ENCODE measurements around the gene L3MBTL4.
"Not testable (repeated sequence)": the region's sequence is repeated elsewhere in the genome, so short reads cannot be mapped to it uniquely, and the experiment has no call there.

Gene L3MBTL4

DNA sequence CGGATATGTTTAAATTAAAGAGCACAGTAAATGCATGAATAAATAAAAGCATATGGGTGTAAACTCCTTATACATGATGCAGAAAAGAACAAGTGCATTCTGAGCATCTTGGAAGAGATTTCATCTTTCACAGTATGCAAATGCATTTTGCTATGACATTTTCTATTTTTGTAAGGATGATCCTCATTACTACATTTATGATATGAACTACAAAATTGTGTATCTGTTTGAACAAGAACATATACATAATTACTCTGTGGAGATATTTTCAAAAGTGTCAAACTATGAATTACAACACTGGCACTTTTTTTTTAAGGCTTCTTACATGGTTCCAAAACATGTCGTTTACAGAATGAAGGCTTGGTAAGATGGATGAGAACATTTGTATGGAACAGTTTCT lies 335.3 kb downstream of the L3MBTL4 start:
- DNase-seq: no peak

DNA sequence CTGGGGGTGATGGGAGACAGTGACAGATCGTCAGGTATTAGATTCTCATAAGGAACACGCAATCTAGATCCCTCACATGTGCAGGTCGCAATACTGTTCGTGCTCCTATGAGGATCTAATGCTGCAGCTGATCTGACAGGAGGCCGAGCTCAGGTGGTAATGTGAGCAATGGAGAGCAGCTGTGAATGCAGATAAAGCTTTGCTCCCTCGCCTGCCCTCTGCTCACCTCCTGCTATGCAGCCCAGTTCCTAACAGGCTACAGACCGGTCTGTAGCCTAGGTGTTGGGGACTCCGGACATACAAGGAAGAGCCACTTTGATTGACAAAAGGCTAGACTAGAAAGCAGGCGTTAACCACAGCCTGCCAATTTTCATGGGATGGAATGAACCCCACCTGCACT lies 335.8 kb downstream of the L3MBTL4 start:
- no peak for DNase-seq

DNA sequence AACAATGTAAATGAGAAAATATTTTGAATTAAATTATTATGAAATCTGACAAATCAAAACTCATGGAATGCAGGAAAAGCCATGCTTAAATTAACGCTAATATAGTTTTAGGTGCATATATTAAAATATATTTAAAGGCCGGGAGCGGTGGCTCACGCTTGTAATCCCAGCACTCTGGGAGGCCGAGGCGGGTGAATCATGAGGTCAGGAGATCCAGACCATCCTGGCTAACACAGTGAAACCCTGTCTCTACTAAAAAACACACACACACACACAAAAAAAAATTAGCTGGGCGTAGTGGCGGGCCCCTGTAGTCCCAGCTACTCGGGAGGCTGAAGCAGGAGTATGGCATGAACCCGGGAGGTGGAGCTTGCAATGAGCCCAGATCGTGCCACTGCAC lies 342.3 kb downstream of the L3MBTL4 start:
- not testable (repeated sequence) for DNase-seq

DNA sequence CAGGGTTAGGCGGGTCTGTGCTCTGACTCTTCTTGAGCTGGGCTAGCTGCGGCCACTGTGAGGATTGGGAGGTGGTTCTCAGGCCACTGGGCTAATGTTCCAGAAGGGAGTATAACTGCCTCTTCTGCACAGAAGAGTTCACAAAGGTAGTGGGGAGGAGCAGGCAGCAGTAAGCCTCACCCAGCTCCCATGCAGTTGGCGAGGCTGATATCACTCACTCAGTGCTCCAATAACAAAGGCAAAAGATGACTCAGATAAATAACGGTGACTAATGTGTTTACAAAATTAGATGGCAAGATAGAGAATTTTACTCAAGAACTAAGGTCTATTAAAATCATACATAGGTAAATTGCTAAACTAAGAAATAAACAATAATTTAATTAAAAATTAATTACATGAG lies 345.2 kb downstream of the L3MBTL4 start:
- DNase-seq: no peak

DNA sequence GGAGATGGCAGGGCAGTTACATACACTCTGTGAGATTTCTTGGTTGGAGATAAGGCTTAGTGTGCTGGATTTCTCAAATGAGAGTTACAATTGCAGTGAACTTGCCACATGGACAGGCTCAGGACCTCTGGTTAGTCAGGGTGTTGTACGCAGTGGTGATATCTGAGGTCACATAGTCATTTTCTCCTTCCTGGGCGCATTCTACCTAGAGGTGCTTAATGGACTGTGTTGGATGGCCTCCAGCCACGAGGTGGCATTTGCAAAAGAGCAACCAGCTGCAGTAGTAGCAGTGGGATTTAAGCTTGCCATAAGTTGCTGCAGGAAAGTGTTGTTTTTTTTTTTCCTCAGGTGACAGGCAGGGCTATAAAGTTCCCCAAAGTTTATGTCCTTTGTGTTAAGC lies 345.6 kb downstream of the L3MBTL4 start:
- DNase-seq: no peak

DNA sequence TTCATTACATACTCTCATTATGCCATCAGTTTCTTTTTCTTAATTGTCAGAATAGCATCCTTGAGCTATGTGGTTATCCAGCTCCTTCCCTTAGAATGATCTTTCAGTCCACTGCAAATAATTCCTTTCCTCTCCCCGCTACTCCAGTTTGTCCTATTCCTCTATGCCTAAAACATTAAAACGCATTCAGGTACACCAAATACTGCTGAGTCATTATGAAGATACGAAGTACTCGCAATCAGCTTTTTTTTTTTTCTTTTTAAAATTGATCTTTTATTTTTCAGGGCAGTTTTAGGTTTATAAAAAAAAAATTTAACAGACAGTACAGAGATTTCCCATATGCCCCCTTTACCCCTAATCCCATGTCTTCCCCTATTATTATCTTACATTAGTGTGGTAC lies 354.6 kb downstream of the L3MBTL4 start:
- DNase-seq: no peak

DNA sequence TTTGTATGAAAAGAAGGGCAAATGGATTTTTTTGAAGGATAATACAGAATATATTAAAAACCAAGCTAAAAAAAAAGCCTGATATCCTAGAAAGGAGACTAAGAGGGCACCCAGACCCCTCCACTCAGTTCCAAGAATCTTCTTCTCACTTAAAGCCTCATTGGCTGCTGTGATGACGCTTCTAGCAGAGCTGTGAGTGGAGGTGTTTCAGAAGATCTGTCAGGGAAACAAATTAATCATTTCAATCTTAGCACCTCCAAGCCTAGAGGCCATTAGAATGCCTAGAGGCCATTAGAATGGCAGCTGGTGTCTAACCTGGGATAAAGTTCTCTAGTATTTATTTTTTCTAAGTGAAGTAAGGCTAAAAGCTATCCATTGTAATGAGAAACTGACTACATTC lies 355.2 kb downstream of the L3MBTL4 start:
- no peak for DNase-seq

DNA sequence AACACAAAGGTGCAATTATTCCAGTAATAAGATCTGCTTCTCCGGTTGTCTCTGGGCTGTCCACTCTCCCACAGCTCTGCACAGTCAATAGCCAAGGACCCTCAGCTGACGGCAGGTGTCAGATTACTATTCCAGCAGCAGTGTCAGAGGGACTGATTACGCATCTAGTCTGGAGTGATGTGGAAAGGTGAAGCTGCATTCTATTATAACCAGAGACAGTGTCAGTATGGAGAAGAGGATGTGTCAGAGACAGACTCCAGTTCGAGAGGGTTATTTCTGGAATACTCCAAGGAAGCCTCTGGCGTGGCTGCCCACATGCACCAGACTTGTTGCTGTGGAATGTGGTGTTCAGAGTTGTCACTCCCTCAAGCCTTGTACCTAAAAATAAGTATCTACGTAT lies 355.8 kb downstream of the L3MBTL4 start:
- DNase-seq: no peak

DNA sequence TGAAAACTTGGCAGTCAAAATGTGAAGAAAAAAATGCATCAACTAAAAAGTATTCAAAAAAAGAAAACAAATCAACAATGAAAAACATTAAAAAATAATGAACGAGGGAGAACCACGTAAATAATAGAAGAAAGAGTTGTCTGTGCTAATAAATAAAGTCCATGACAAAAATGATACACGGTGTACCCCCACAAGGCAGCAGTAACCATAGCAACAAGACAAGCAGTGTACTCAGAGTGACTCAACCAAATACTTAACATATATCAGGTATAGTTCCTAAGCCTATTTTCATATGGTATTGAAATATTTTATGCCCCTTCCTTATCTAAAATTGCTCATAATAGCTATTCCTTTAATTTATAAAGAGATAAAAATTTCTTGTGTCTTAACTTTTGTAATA lies 357.1 kb downstream of the L3MBTL4 start:
- DNase-seq: no peak

DNA sequence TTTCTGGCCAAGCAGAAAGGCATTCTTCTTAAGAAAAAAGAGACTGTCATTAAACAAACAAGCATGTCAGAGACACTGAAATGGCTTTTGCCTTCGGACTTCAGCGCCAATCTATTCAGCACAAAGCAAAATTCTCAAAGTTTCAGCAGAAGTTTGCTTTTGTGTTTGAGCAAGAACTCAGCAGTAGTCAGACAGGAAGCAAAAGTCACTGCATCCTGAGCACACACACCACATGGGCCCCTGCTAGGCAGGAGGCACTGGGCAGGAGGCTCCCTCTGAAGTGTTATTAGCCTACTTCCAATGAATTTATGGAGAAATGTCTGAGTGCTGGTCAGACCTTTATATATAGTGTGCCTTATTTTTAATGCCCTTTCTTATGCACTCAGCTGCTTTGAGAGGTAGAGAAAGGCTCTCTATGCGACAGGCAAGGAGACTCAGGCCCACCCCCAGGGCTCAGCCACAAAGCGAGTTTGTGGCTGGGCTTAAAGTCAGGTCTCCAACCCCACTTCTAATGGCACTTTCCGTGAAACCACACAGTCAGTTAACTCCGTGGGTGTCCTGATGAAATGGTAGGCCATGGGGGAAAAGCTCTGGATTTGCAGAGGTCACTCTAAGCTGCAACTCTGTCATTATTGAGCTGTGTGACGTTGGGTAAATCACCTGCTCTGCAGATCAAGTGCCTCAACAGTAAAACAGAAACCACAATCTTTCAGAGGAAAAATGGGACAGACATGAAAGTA lies 358.4 kb downstream of the L3MBTL4 start:
- DNase-seq: no peak

DNA sequence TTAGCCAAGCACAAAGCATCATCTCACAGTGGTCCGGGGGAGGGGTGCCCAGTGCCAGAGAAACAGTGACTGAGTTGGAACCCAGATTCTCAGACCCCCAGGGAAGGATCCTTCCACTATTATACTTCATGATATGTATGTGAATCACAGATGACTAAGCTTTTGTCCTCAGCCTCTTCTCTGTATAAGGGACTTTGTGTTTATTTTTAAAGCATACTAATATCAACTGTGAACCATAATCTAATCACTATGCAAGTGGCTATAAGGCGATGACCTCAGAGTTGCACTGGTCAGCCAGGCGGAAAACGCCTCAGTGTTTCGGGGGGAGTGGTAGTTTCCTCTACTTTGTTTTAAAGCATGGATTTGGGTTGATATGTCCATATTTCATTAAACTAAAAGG lies 359.0 kb downstream of the L3MBTL4 start:
- DNase-seq: no peak

DNA sequence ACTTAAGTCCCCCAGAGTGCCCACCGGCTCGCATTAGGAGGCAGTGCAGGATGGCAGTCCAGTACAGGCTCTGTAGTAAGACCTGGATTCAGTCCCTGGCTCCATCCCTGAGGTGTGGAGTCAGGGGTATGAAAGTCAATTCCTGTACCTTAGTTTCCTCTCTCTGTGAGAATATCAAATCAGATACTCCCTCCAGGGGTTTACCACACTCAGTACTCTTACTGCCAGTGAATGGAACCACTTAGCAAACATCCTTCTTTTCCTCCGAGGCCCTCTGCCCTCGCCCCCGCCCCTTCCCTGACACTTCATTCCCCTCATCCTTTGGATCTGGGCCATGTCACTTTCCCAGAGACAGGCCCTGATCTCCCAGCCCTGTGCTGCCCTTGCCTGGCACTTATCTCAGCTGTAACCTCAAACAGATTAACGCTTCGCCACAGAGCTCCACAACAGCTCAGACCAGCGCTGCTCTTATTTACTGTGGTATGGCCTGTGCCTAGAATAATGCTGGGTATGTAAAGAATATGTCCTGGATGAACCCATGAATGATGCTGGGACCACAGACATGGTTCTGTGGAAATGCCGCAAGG lies 360.4 kb downstream of the L3MBTL4 start:
- DNase-seq: no peak

DNA sequence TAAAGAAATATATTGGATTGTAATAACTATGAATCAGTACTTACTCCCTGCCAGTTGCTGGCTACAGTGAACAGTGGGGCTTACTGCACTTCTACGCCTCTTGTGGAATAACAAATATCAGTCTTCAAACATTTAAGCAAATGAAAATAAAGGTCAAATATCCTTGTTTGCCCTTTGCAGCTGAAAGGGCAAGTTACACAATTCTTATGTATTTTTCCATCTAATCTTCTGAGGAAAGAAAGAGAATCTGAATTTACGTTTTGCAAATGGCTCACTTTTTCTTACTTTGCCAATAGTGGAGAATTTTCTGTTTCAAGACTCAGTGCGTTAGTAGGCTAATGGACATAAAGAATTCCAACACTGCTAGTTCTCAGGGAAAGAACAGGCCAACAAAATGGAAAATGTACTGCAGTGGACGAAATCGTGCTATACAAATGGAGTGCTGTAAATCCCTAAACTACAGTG lies 362.2 kb downstream of the L3MBTL4 start:
- DNase-seq: no peak

DNA sequence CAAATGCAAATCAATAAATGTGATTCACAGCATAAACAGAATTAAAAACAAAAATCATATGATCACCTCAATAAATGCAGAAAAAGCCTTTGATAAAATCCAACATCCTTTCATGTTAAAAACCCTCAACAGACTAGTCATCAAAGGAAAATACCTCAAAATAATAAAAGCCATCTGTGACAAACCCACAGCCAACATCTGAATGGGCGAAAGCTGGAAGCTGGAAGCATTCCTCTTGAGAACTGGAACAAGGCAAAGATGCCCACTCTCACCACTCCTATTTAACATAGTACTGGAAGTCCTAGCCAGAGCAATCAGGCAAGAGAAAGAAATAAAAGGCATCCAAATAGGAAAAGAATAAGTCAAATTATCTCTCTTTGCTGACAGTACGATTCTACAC lies 367.1 kb downstream of the L3MBTL4 start:
- not testable (repeated sequence) for DNase-seq

DNA sequence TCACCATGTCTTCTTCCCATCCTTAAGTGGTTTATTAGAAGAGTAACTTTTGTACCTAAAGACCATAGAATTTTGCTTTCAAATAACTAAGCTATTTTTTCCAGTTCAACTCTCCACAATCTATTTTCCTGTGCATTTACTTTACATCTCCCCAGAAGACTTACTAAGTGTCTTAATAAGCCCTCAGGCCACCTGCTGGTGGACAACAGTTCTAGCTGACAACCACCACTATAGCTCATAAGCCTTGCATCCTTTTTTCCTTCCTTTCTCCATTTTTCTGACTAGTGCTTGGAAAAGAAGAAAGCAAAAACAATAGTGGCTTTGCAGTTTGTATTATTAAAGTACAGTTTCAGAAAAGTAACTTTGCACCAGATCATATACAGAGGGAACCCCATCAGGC lies 369.9 kb downstream of the L3MBTL4 start:
- DNase-seq: no peak

DNA sequence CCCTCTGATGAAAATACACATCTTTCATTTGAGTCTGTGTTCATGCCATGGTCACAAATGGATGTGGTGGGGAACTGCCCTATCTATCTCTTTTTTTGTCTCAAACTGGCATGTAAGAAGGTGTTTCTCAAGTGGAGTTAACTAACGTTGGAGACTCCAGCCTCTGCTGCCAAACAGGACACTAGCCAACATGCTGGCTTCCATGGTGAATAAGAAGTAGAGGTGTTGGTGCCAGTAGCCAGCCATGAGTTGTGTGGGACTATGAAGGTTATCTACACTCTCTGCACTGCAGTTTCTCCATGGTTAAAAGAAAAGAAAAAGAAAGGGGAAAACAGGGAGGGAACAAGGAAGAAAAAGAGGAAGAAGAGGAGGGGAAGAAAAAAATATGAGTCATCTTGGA lies 370.4 kb downstream of the L3MBTL4 start:
- no peak for DNase-seq

DNA sequence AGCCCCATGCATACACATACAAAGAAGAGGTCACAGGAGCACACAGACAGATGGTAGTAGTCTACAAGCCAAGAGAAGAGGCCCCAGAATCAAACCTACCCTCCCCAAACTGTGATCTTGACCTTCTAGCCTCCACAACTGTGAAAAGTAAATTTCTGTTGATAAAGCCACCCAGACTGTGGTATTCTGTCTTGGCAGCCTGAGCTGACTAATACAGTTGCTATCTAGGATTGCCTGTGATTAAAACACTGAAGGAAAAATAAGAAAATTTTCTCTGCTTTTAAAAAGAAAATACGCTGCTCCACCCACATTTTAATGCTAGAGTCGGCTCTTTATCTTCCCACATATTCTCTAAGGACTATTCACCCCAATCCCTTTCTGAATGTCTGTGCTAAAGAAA lies 375.7 kb downstream of the L3MBTL4 start:
- no peak for DNase-seq

DNA sequence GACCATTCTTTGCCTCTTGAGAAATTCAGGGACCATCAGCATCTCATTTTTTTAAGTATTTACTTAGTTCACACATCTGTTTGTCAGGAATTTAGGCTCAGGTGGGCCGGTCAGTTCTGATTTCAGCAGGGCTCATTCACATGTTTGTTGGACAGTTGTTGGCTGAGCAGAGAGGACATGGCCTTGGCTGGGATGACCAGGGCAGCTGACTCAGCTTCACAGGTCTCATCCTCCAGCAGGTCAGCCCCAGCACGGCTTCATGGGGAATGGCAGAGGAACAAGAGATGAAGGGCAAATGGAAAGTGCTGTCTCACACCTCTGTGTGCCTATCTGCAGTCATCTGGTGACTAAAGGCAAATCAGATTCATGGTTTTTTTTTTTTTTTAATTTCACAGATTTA lies 383.3 kb downstream of the L3MBTL4 start:
- no peak for DNase-seq

DNA sequence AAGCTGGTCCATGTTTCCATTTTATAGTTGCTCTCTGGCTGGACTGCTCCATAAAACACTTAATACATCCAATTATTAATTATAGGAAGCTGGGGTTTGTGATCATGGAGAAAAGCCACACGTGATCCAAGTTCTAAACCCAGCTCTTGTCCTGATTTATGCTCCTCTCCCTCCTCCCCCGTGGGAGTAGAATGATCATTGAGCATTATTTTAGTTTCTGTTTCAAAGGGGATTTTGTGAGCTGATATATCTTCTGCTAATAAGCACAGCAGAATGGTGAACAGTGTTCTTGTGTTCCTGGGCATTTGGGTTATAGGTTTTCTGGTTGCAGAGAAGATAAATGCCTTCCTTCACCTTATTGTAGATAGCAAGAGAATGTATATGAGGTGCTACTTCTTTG lies 383.7 kb downstream of the L3MBTL4 start:
- DNase-seq: no peak

DNA sequence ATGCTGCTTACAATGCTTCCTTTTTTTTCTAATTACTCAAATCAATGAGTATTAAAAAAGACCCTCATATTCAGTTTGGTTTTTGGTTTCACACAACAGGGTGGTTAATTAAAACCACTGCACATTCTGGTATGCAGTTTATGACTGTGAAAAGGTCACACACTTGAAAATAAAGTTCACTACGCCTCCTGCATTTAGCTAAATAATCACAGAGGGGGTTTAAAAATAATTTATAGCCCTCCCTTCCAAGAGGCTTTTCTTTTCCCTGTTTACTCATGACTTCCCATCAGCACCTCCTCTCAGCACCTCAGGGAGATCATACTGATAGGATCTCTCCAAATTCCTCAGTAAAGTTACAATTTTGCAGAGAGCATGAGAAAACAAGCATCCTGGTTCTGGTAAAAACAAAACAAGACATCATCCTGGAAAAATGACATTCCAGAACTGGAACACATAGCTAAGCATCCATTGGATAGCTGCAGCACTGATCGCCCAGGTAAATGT lies 389.9 kb downstream of the L3MBTL4 start:
- DNase-seq: no peak

DNA sequence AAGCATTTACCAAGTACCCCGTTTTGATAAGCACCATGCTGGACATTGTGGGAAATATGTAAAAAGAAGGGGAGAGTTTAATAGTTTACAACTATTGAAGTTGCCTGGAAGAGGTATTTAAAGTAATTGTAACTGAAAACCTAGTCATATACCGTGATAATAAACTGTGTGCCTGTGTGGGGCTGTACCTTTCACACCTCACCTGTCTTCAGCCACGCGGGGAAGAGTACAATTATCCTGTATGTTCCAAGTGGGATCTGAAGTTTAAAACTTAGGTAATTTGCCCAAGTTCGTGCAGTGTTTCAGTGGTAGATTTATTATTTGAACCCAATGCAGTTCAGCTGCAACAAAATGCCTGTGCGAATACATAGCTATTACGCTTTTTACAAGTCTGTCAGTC lies 391.2 kb downstream of the L3MBTL4 start:
- no peak for DNase-seq

DNA sequence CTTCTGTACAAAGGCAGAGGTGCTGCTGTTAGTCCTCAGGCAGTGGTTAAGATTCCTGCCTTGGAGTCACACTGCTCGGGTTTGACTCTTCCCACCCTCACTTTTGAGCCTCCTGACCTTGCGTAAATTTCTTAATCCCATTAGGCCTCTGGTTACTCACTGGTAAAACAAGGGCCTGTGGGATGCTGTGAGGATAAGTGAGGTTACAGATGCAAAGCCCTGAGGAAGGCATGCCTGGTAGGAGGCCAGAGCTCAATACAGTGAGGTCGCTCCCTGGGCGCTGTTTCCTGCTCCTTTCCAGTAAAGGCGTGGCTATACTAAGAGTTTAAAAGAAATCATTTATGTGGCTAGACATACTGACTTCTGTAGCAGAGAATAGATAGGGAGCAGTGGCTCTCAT lies 391.9 kb downstream of the L3MBTL4 start:
- no peak for DNase-seq

DNA sequence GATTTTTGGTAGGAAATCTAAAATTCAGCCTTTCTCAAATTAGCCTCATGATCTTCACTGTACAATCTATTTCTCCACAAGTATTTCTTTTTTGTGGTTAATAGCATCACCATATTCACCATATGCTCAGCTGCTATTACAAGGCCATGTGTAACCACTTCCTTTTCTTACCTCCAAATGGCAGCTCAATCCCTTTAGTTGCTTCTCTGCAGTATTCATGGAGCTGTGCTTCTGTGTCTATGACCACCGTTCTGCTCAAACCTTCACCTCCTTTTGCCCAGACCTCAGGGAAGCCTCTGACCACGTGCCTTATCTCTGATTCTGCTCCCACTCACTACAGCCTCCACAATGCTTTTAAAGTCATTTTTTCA lies 392.7 kb downstream of the L3MBTL4 start:
- no peak for DNase-seq

DNA sequence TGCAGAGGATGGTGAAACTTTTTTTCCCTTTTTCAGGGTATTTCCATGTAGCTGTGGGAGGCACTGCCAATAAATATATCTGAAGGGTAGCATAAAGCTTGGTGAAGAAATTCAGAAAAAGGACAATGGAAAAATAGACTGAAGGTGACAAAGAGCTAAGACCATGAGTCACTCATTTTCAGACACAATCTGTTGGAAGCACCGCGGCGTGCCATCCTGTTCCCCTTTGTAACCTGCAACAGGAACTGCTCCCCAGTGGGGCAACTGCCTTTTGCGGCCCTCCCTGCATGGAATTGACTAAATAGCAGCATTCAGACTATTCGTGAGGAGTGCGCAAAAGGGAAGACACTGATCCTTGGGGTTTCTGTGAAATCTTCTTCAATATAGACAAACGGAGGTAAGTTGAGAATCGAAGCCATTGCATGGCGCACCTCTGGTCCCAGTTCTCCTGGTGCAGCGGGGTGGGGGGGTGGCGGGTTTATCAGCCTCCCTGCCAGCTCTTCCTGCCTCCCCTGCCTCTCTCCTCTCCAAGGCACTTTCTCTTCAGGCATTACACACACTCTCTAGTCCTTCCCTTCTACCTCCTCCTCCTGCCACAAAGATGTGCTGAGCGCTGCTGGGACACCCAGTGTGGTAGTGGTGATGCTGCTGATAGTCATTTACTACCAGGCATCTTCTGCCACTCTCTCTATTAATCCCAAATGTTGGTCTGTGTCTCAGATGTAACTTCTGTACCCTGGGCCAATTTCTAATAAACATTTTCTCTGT lies 393.2 kb downstream of the L3MBTL4 start:
- no peak for DNase-seq
